Lung (tissue), 12 donors: Measurements from ENCODE around the gene NLRP4. TPM values are rescaled to one million over a fixed set of nuclear protein-coding genes. Genes with fewer than 3 reads are reported as not detected.

Experiments used
- ATAC-seq: fragments of 200-7000 bp; cut with Tn5 transposase; one replicate; pipeline ENCODE4 v1.9.1; 2020; ENCODE audit warnings: moderate number of reproducible peaks; ENCODE audit not compliant: insufficient read depth, low FRiP score
- DNase-seq, 3 donors: peaks; one replicate each; pipeline ENCODE4 v3.0.0-alpha.2; 2013 to 2017
- H3K27ac ChIP-seq, 2 donors: one replicate each; pipeline ENCODE4 v1.5.1; 2013; ENCODE audit warnings: mild to moderate bottlenecking in 2 of 2, moderate library complexity in 2 of 2, control low read depth in 1 of 2, inconsistent platforms in 1 of 2, low read depth in 1 of 2, low read length in 1 of 2
- H3K27me3 ChIP-seq, 3 donors: one replicate each; pipeline ENCODE4 v1.5.1; 2013; ENCODE audit warnings: low read length in 2 of 3; ENCODE audit not compliant: control insufficient read depth in 3 of 3, insufficient read depth in 3 of 3
- H3K36me3 ChIP-seq, 4 donors: one replicate each; pipeline ENCODE4 v1.5.1; 2013; ENCODE audit warnings: low read length in 4 of 4, mild to moderate bottlenecking in 1 of 4, moderate library complexity in 1 of 4; ENCODE audit not compliant: control insufficient read depth in 4 of 4, insufficient read depth in 4 of 4
- H3K4me1 ChIP-seq, 5 donors: one replicate each; pipeline ENCODE4 v1.5.1; 2013; ENCODE audit warnings: low read length in 5 of 5, mild to moderate bottlenecking in 2 of 5, moderate library complexity in 1 of 5; ENCODE audit not compliant: control insufficient read depth in 5 of 5, insufficient read depth in 5 of 5
- H3K4me3 ChIP-seq: one replicate; pipeline ENCODE4 v1.5.1; 2013; ENCODE audit warnings: mild to moderate bottlenecking, control low read depth, moderate library complexity
- H3K9ac ChIP-seq, 2 donors: one replicate each; pipeline ENCODE4 v1.5.1; 2013; ENCODE audit warnings: low read length in 2 of 2, control low read depth in 1 of 2; ENCODE audit not compliant: insufficient read depth in 1 of 2
- H3K9me3 ChIP-seq, 4 donors: one replicate each; pipeline ENCODE4 v1.5.1; 2013; ENCODE audit warnings: low read length in 3 of 4, mild to moderate bottlenecking in 1 of 4, moderate library complexity in 1 of 4; ENCODE audit not compliant: control insufficient read depth in 4 of 4, insufficient read depth in 3 of 4
- CTCF ChIP-seq: IDR thresholded peaks from 2 replicates; pipeline ENCODE4 v1.5.1; 2012; ENCODE audit warnings: mild to moderate bottlenecking; ENCODE audit errors: control extremely low read depth, extremely low read depth
- WGBS, 2 donors: extraction: QIAGEN DNeasy Blood & Tissue Kit; methylation state at CpG; one replicate each; pipeline ENCODE4 v1.1.7; 2013; 5-methylcytosine and 5-hydroxymethylcytosine counted together
- polyA plus RNA-seq, 2 donors: library from polyadenylated mRNA; stranded (reverse); fragments of 200-250 nt; gene quantifications; one replicate each; pipeline ENCODE4 v1.2.1, GENCODE V29; 2013
- total RNA-seq, 2 donors: library from RNA; depleted of rRNA in 1 of 2; stranded (reverse); fragments of >200 nt in 1 of 2; gene quantifications; one replicate each; pipeline ENCODE4 v1.2.1, GENCODE V29; 2014 to 2021
- donor health status: control.
- donor health status: control.
- donor health status: Bipolar disorder and iron deficiency.
- donor health status: healthy.
- donor health status: DM: yes; HTN: yes; CAD: no.

The NLRP4 gene
- total and polyA plus RNA-seq, 4 donors: 0.11 TPM; not detected in 3

- ATAC-seq (no peak), DNase-seq (no peak)
- H3K27ac ChIP-seq: no peak overlapping the region
- H3K9ac ChIP-seq: no peak overlapping the region
- WGBS, 2 donors: 57 to 70% methylated on average over 3 of the region's 3 CpGs
- H3K27me3 ChIP-seq: no peaks in the 10 kb centered on the region
- no peak for TF ChIP-seq CTCF
- H3K36me3 ChIP-seq: no peaks in the 10 kb centered on the region
- H3K4me3 ChIP-seq: no peak overlapping the region
- H3K9me3 ChIP-seq: peaks cover 1 to 19% (median 6%) of the 10 kb centered on the region in 4 donors
- H3K4me1 ChIP-seq: no peaks in the 10 kb centered on the region
Measured at GRCh38 chr19:55877211-55877610, 40.9 kb downstream of the NLRP4 start.

GRCh38 chr19:55882626-55883025 is 46.3 kb downstream of the NLRP4 start:
- ATAC-seq: no peak
- Histone ChIP-seq H3K36me3 (no peaks in the 10 kb centered on the region), H3K27ac (no peak overlapping the region), H3K4me1 (no peaks in the 10 kb centered on the region), H3K4me3 (no peak overlapping the region), H3K27me3 (no peaks in the 10 kb centered on the region), H3K9ac (no peak overlapping the region), H3K9me3 (peaks cover 1 to 16% (median 4%) of the 10 kb centered on the region in 4 donors)
- TF ChIP-seq CTCF: no peak
- no peak for DNase-seq
- 75 to 82% methylated on average over 4 of the region's 4 CpGs for WGBS, 2 donors

- no peak for TF ChIP-seq CTCF
- Histone ChIP-seq H3K27me3 (no peaks in the 10 kb centered on the region), H3K27ac (no peak overlapping the region), H3K9me3 (peaks cover 0 to 11% (median 2%) of the 10 kb centered on the region in 4 donors), H3K36me3 (no peaks in the 10 kb centered on the region), H3K4me3 (no peak overlapping the region), H3K4me1 (no peaks in the 10 kb centered on the region), H3K9ac (no peak overlapping the region)
- WGBS, 2 donors: 81 to 83% methylated on average over 12 of the region's 12 CpGs
- ATAC-seq: no peak
- no peak for DNase-seq
Measured at GRCh38 chr19:55898911-55899310, 62.6 kb downstream of the NLRP4 start.

- WGBS, 2 donors: 70 to 83% methylated on average over 13 of the region's 13 CpGs
- no peak overlapping the region for H3K4me3 ChIP-seq
- H3K9me3 ChIP-seq: peaks cover 0 to 12% (median 3%) of the 10 kb centered on the region in 4 donors
- H3K36me3 ChIP-seq: no peaks in the 10 kb centered on the region
- no peak overlapping the region for H3K9ac ChIP-seq
- no peaks in the 10 kb centered on the region for H3K27me3 ChIP-seq
- DNase-seq: no peak
- TF ChIP-seq CTCF: no peak
- no peaks in the 10 kb centered on the region for H3K4me1 ChIP-seq
- H3K27ac ChIP-seq: no peak overlapping the region
- no peak for ATAC-seq
Measured at GRCh38 chr19:55901369-55902079, 65.2 kb downstream of the NLRP4 start.
